T-cell (primary cell): ENCODE data around the gene SMG6. TPM values are rescaled to one million over a fixed set of nuclear protein-coding genes. Genes with fewer than 3 reads are reported as not detected.
A peak's percentile ranks its signal among the peaks of the same experiment; 100 is the strongest.

Source experiments
- ATAC-seq, 4 experiments: fragments of 200-7000 bp in 3 of 4; fragments of 150-1000 bp in 1 of 4; cut with Tn5 transposase; replicated peaks in 1 of 4; 1 replicate in 3 of 4; 2 replicates in 1 of 4; pipeline ENCODE4 v1.10.0; 2021; ENCODE audit warnings: moderate library complexity in 3 of 4, mild to moderate bottlenecking in 2 of 4, moderate number of reproducible peaks in 1 of 4
- CTCF ChIA-PET, 2 donors: fragments of 300-600 bp; sonication (Branson Sonifier 250); formaldehyde crosslinking; loops; one replicate each; lab custom pipeline; 2022; ENCODE audit warnings: antibody characterized with exemption in 2 of 2; lab: Charles Lee
- POLR2A ChIA-PET, 2 donors: fragments of 300-600 bp; sonication (Branson Sonifier 250); formaldehyde crosslinking; loops; one replicate each; lab custom pipeline; 2022; ENCODE audit warnings: antibody characterized with exemption in 2 of 2; lab: Charles Lee
- DNase-seq, 35 experiments: peaks; one replicate each; pipeline versions ENCODE4 v3.0.0 to v3.0.0-alpha.2; 2013 to 2023
- H3K27ac ChIP-seq: one replicate; pipeline ENCODE4 v1.5.1; 2013; ENCODE audit warnings: low read length
- H3K27me3 ChIP-seq, 2 experiments: replicated peaks in 1 of 2; 1 replicate in 1 of 2; 2 replicates in 1 of 2; pipeline versions ENCODE4 v1.6.1 to v1.7.0; 2013; ENCODE audit warnings: low read length in 1 of 2, mixed read lengths in 1 of 2; ENCODE audit not compliant: control insufficient read depth in 2 of 2, insufficient read depth in 2 of 2; ENCODE audit errors: extremely low read depth in 1 of 2
- H3K36me3 ChIP-seq, 2 donors: 1 replicate in 1 of 2; 2 replicates in 1 of 2; pipeline versions ENCODE4 v1.6.1 to v1.7.0; 2013; ENCODE audit warnings: low read length in 1 of 2; ENCODE audit not compliant: control insufficient read depth in 2 of 2, insufficient read depth in 1 of 2; ENCODE audit errors: extremely low read depth in 1 of 2
- H3K4me1 ChIP-seq, 2 experiments: 1 replicate in 1 of 2; 2 replicates in 1 of 2; pipeline versions ENCODE4 v1.6.1 to v1.7.0; 2013; ENCODE audit warnings: low read length in 2 of 2, mixed read lengths in 1 of 2; ENCODE audit not compliant: insufficient read depth in 2 of 2, control insufficient read depth in 1 of 2; ENCODE audit errors: extremely low read depth in 1 of 2
- H3K4me3 ChIP-seq, 2 donors: 1 replicate in 1 of 2; 2 replicates in 1 of 2; pipeline versions ENCODE4 v1.5.1 to v1.7.0; 2013; ENCODE audit warnings: mild to moderate bottlenecking in 2 of 2, low read length in 1 of 2, moderate library complexity in 1 of 2; ENCODE audit not compliant: control insufficient read depth in 1 of 2; ENCODE audit errors: extremely low read depth in 1 of 2
- H3K9me3 ChIP-seq: 2 replicates; pipeline ENCODE4 v1.7.0; 2013
- H3K27ac Mint-ChIP-seq, 2 donors: one replicate each; pipeline ENCODE4 v1.8.0; 2020 to 2021; ENCODE audit warnings: mild to moderate bottlenecking in 2 of 2, mixed read lengths in 2 of 2
- H3K27me3 Mint-ChIP-seq, 2 donors: one replicate each; pipeline ENCODE4 v1.8.0; 2021 to 2022; ENCODE audit warnings: mixed read lengths in 2 of 2
- H3K36me3 Mint-ChIP-seq: one replicate; pipeline ENCODE4 v1.8.0; 2021; ENCODE audit warnings: mixed read lengths
- H3K4me1 Mint-ChIP-seq, 3 donors: one replicate each; pipeline ENCODE4 v1.8.0; 2020 to 2022; ENCODE audit warnings: mixed read lengths in 3 of 3, mild to moderate bottlenecking in 1 of 3
- H3K4me3 Mint-ChIP-seq, 3 donors: one replicate each; pipeline ENCODE4 v1.8.0; 2020 to 2022; ENCODE audit warnings: mild to moderate bottlenecking in 3 of 3, mixed read lengths in 3 of 3, moderate library complexity in 3 of 3
- H3K9me3 Mint-ChIP-seq, 3 donors: one replicate each; pipeline ENCODE4 v1.8.0; 2020 to 2022; ENCODE audit warnings: mixed read lengths in 3 of 3
- WGBS: methylation state at CpG from one replicate; pipeline ENCODE4 v1.1.5; 2013; ENCODE audit warnings: missing lambda C conversion rate; ENCODE audit not compliant: insufficient coverage; 5-methylcytosine and 5-hydroxymethylcytosine counted together
- total RNA-seq, 35 experiments: library from RNA in 6 of 35; stranded (reverse) in 6 of 35; fragments of 120-200 nt in 1 of 35; gene quantifications; one replicate each; pipeline versions ENCODE4 v1.2.1 to v1.2.4 and lab custom pipeline; 2013 to 2026

The SMG6 gene
- total RNA-seq: 10 to 100 TPM; 42.7 to 55.4 (median 45.9) TPM
- total RNA-seq (2013): 28.6 TPM
- total RNA-seq (lab: John Stamatoyannopoulos, UW): 49.7 to 107 (median 83.9) reads per million in 29 experiments

DNA sequence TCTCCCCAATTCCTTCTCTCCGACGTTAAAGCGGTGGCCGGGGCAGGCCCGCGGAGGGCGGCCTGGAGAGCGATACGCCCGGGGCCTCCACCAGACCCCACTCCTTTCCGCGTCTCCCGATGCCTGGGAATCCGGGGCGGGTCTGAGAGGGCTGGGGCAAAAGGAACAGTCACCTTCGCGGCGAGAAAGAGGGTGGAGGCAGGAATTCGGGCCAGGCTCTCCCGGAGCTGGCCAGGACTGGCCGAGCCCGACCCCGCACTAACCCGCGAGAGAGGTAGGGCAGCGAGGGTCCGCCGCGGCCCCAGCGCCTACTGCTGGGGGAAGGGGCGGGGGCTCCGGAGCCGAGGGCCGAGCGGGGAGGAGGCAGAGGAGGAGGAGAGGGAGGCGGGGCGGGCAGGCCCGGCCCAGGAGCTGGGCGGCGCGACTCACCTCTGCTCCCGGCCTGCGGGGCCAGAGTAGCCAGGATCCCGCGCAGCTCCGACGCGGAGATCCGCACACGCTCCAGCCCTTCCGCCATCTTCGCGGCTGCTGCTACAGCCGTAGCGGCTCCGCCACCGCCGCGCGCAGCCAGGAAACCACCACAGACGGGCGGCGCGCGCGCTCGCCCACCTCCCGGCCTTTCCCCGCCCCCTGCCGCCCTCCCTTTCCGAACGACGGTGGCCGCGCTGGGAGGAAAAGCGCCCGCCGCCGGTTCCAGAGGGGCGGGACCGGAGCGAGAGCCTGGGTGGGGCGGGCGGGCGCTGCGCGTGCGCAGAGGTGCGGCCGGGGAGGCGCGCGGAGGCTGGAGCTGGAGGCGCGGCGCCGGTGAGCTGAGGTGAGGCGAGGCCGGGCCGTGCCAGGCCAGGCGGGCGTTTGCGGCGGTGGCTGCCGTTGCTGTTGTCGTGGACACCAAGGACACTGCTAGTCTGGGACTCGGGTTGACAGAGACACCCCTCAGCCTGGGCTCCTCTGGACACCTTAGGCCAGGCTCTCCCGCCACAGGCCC is at the start of gene SMG6, which contains the start of gene SRR:
Gene SMG6, minus strand, starts transcription at position 582 of the 985 bp plus-strand sequence. Its CDS starts 65 bp downstream, at position 517.
Gene SRR, plus strand, starts transcription at position 747 of the 985 bp plus-strand sequence. CDS start 11,611 bp downstream, outside the sequence.
- Mint-ChIP-seq H3K9me3 (no peaks in the 10 kb centered on the region), H3K27me3 (no peaks in the 10 kb centered on the region), H3K36me3 (peaks cover 13% of the 10 kb centered on the region), H3K4me1 (peaks cover 42 to 54% (median 46%) of the 10 kb centered on the region in 3 donors), H3K27ac (peak within 1 kb of the TSS; percentile 75 to 86), H3K4me3 (peak within 1 kb of the TSS; percentile 85 to 92 (median 88))
- Histone ChIP-seq H3K27ac (peak within 1 kb of the TSS; percentile 58), H3K36me3 (peaks cover 7 to 18% of the 10 kb centered on the region in 2 donors), H3K4me3 (peak within 1 kb of the TSS; percentile 79 to 90), H3K9me3 (no peaks in the 10 kb centered on the region), H3K27me3 (no peaks in the 10 kb centered on the region), H3K4me1 (peaks cover 7 to 29% of the 10 kb centered on the region in 2 experiments)
- ChIA-PET POLR2A (interaction anchor here (0.6 to 1.0 kb wide), 3 partner anchors 27 to 199 kb away, joined by 3 to 7 read pairs (median 4); no protein-coding TSS in a partner anchor), CTCF (no interaction called here)
- DNase-seq: peak; percentile 87 to 97 (median 95)
- ATAC-seq: peak; percentile 84 to 93 (median 86)
- WGBS: under 1% methylated on average over 97 of the region's 108 CpGs

DNA sequence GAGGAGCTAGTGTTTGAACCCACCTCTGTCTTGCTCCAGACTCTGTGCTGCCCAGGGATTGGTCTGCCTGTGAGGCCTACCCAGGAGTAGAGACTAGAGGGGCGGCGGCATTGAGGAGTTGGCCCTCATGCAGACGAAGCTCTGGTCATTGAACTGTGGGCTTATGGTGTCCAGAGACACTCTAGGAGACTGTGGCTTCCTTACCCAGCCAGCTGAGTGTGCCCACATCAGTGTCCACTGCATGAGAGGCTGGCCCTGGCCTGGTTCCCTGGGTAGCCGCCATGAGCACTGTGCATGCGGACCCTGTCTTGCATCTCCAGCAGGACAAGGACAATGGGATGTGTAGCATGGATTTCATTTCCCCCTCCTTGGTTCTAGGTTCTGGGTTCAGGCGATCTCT is 47.7 kb upstream of the SMG6 start:
- H3K36me3 ChIP-seq: peaks cover 2 to 3% of the 10 kb centered on the region in 2 donors
- Mint-ChIP-seq H3K4me3 (no peak overlapping the region), H3K4me1 (peaks cover 17 to 21% (median 20%) of the 10 kb centered on the region in 3 donors), H3K9me3 (no peaks in the 10 kb centered on the region), H3K27me3 (no peaks in the 10 kb centered on the region), H3K27ac (no peak overlapping the region), H3K36me3 (peaks cover 3% of the 10 kb centered on the region)
- ChIA-PET CTCF (interaction anchor here (0.6 to 0.7 kb wide), 3 partner anchors 19 to 471 kb away, joined by 3 to 7 read pairs (median 4); no protein-coding TSS in a partner anchor), POLR2A (no interaction called here)
- peaks cover 5 to 19% of the 10 kb centered on the region in 2 experiments for H3K4me1 ChIP-seq
- DNase-seq (no peak), ATAC-seq (no peak)
- no peaks in the 10 kb centered on the region for H3K27me3 ChIP-seq
- 93% methylated on average over 4 of the region's 6 CpGs for WGBS
- H3K27ac ChIP-seq: no peak overlapping the region
- H3K9me3 ChIP-seq: no peaks in the 10 kb centered on the region
- no peak overlapping the region for H3K4me3 ChIP-seq

- Histone ChIP-seq H3K36me3 (peaks cover 9 to 10% of the 10 kb centered on the region in 2 donors), H3K27ac (no peak overlapping the region), H3K27me3 (no peaks in the 10 kb centered on the region), H3K4me1 (peaks cover 1 to 3% of the 10 kb centered on the region in 2 experiments), H3K4me3 (no peak overlapping the region), H3K9me3 (no peaks in the 10 kb centered on the region)
- ChIA-PET POLR2A (interaction anchor here in 1 of 2 donors (0.6 kb wide), 2 partner anchors 18 to 432 kb away, joined by 3 read pairs; no protein-coding TSS in a partner anchor), CTCF (interaction anchor here (0.5 to 1.4 kb wide), 3 partner anchors 12 to 107 kb away, joined by 3 to 6 read pairs (median 5); partner anchors contain the start of gene TSR1 (in 1 of the 2))
- H3K36me3 Mint-ChIP-seq: peaks cover 10% of the 10 kb centered on the region
- H3K4me3 Mint-ChIP-seq: no peak overlapping the region
- H3K4me1 Mint-ChIP-seq: peaks cover 10 to 11% (median 10%) of the 10 kb centered on the region in 3 donors
- no peak for ATAC-seq
- no peak overlapping the region for H3K27ac Mint-ChIP-seq
- no peak for DNase-seq
- no peaks in the 10 kb centered on the region for H3K9me3 Mint-ChIP-seq
- no peaks in the 10 kb centered on the region for H3K27me3 Mint-ChIP-seq
- 79% methylated on average over 4 of the region's 11 CpGs for WGBS
Measured at GRCh38 chr17:2347805-2348685, 44.5 kb upstream of the SMG6 start.

DNA sequence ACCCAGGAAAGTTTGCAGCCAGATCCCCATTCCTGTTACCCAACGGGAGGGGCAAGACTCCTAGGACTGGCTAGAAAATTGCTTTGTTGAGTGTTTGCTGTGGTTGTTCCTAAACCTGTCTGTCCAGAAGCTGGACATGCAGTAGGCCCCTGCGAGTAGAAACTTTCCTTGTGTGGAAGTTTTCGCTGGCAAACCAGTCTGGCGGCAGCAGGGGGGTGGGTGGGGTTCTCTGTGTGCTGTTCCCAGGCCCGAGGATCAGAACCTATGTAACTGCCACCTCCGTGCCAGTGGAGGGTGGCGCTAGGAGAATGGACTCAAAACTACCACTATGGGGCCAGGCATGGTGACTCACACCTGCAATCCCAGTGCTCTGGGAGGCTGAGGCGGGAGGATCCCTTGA is 42.9 kb upstream of the SMG6 start:
- Mint-ChIP-seq H3K9me3 (no peaks in the 10 kb centered on the region), H3K27me3 (no peaks in the 10 kb centered on the region), H3K27ac (no peak overlapping the region), H3K36me3 (peaks cover 14% of the 10 kb centered on the region), H3K4me1 (peaks cover 15 to 18% (median 16%) of the 10 kb centered on the region in 3 donors), H3K4me3 (no peak overlapping the region)
- ChIA-PET POLR2A (interaction anchor here in 1 of 2 donors (0.5 kb wide), 1 partner anchor 446 kb away, joined by 4 read pairs; no protein-coding TSS in a partner anchor), CTCF (interaction anchor here in 1 of 2 donors (0.6 kb wide), 1 partner anchor 9 kb away, joined by 5 read pairs; the partner anchor contains the start of gene SGSM2)
- no peak overlapping the region for H3K4me3 ChIP-seq
- no peaks in the 10 kb centered on the region for H3K9me3 ChIP-seq
- H3K4me1 ChIP-seq: no peaks in the 10 kb centered on the region
- no peaks in the 10 kb centered on the region for H3K27me3 ChIP-seq
- no peak overlapping the region for H3K27ac ChIP-seq
- 96% methylated on average over 7 of the region's 8 CpGs for WGBS
- ATAC-seq (no peak), DNase-seq (no peak)
- H3K36me3 ChIP-seq: peaks cover 10 to 12% of the 10 kb centered on the region in 2 donors

DNA sequence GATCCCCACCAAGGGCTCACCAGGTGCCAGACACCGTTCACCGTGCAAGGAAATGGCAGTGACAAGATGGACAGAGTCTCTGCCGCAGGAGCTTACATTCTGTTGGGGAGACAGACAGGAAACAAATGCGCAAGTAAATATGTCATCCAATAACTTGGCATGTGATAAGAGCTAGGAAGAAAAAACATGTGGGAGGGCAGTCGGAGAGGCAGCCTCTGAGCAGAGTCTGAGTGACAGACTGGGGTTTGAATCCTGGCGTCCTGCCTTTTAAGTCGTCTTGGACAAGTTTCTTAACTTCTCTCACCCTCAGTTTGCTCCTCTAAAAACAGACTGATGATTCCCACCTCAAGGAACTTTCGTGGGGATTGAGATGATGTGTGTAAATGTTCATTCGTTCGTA is 40.9 kb upstream of the SMG6 start:
- CTCF ChIA-PET: no interaction called here
- 90% methylated on average over 8 of the region's 10 CpGs for WGBS

More for the DNA sequence above, 40.9 kb upstream of the SMG6 start:
- H3K27me3 Mint-ChIP-seq: no peaks in the 10 kb centered on the region
- POLR2A ChIA-PET: no interaction called here
- Histone ChIP-seq H3K27ac (no peak overlapping the region), H3K27me3 (no peaks in the 10 kb centered on the region), H3K9me3 (no peaks in the 10 kb centered on the region), H3K4me1 (no peaks in the 10 kb centered on the region), H3K36me3 (peaks cover 10 to 12% of the 10 kb centered on the region in 2 donors), H3K4me3 (no peak overlapping the region)
- no peaks in the 10 kb centered on the region for H3K9me3 Mint-ChIP-seq
- no peak overlapping the region for H3K4me3 Mint-ChIP-seq
- H3K27ac Mint-ChIP-seq: peak overlapping the region in 1 of 2 donors; percentile 34
- no peak for DNase-seq
- no peak for ATAC-seq
- peaks cover 14% of the 10 kb centered on the region for H3K36me3 Mint-ChIP-seq
- peaks cover 20 to 22% (median 22%) of the 10 kb centered on the region in 3 donors for H3K4me1 Mint-ChIP-seq
